BLaER1 (cell line): Measurements from ENCODE around the gene MRPS18A.
A peak's percentile ranks its signal among the peaks of the same experiment; 100 is the strongest.

Experiments
- H3K27ac ChIP-seq: shearing (Covaris generic); formaldehyde crosslinking; 2 replicates; pipeline ENCODE4 v1.8.1; 2022
- H3K27me3 ChIP-seq: shearing (Covaris generic); formaldehyde crosslinking; 2 replicates; pipeline ENCODE4 v1.8.1; 2022
- H3K36me3 ChIP-seq: shearing (Covaris generic); formaldehyde crosslinking; 2 replicates; pipeline ENCODE4 v1.8.1; 2022
- H3K4me1 ChIP-seq: shearing (Covaris generic); formaldehyde crosslinking; 2 replicates; pipeline ENCODE4 v1.8.1; 2022
- H3K4me2 ChIP-seq: shearing (Covaris generic); formaldehyde crosslinking; 2 replicates; pipeline ENCODE4 v1.8.1; 2022
- H3K4me3 ChIP-seq: shearing (Covaris generic); formaldehyde crosslinking; 2 replicates; pipeline ENCODE4 v1.8.1; 2022
- H3K9ac ChIP-seq: shearing (Covaris generic); formaldehyde crosslinking; 2 replicates; pipeline ENCODE4 v1.8.1; 2022
- H3K9me3 ChIP-seq: shearing (Covaris generic); formaldehyde crosslinking; 2 replicates; pipeline ENCODE4 v1.8.1; 2022
- H4K20me1 ChIP-seq: shearing (Covaris generic); formaldehyde crosslinking; 2 replicates; pipeline ENCODE4 v1.8.1; 2022
- Cebpa-rat ChIP-seq: shearing (Covaris generic); IDR thresholded peaks from 2 replicates; pipeline ENCODE4 v1.8.1; 2022

Gene MRPS18A

GRCh38 chr6:43628393-43629103 is 59.0 kb downstream of the MRPS18A start:
- H3K4me1 ChIP-seq, result peaks cover 56% of the 10 kb centered on the region
- no peaks in the 10 kb centered on the region for H3K9me3 ChIP-seq
- no peaks in the 10 kb centered on the region for H3K27me3 ChIP-seq
- peak overlapping the region; percentile 96 for H3K4me3 ChIP-seq
- H3K36me3 ChIP-seq, result peaks cover 31% of the 10 kb centered on the region
- peak overlapping the region; percentile 90 for H3K27ac ChIP-seq
- H3K9ac ChIP-seq, result peak overlapping the region; percentile 93
- no peak for TF ChIP-seq Cebpa-rat
- peaks cover 18% of the 10 kb centered on the region; the same call in 1 of the 2 replicates for H4K20me1 ChIP-seq
- H3K4me2 ChIP-seq, result peak overlapping the region; percentile 89

GRCh38 chr6:43627008-43627825 is 60.4 kb downstream of the MRPS18A start:
- Histone ChIP-seq H3K27me3 (no peaks in the 10 kb centered on the region), H3K4me1 (peaks cover 43% of the 10 kb centered on the region), H3K4me3 (no peak overlapping the region), H4K20me1 (peaks cover 18% of the 10 kb centered on the region; the same call in 1 of the 2 replicates), H3K9me3 (no peaks in the 10 kb centered on the region), H3K4me2 (peak overlapping the region; percentile 89), H3K36me3 (peaks cover 44% of the 10 kb centered on the region), H3K27ac (0 out of 2 replicates have a peak overlapping the region, but pooled peaks have one; percentile 5), H3K9ac (peak overlapping the region; percentile 31; the same call in 1 of the 2 replicates)
- no peak for TF ChIP-seq Cebpa-rat

- H3K27me3 ChIP-seq, result no peaks in the 10 kb centered on the region
- peaks cover 31% of the 10 kb centered on the region for H3K4me1 ChIP-seq
- no peak overlapping the region for H3K9ac ChIP-seq
- H4K20me1 ChIP-seq, result peaks cover 24% of the 10 kb centered on the region; the same call in 1 of the 2 replicates
- no peaks in the 10 kb centered on the region for H3K9me3 ChIP-seq
- no peak overlapping the region for H3K4me2 ChIP-seq
- H3K36me3 ChIP-seq, result peaks cover 62% of the 10 kb centered on the region
- no peak overlapping the region for H3K4me3 ChIP-seq
- H3K27ac ChIP-seq, result no peak overlapping the region
- no peak for TF ChIP-seq Cebpa-rat
These were observed 62.1 kb downstream of the MRPS18A start for GRCh38 chr6:43625393-43625992.

- TF ChIP-seq Cebpa-rat, result no peak
- Histone ChIP-seq H4K20me1 (peaks cover 25% of the 10 kb centered on the region; the same call in 1 of the 2 replicates), H3K4me2 (no peak overlapping the region), H3K4me3 (no peak overlapping the region), H3K9ac (no peak overlapping the region), H3K27ac (no peak overlapping the region), H3K4me1 (peaks cover 27% of the 10 kb centered on the region), H3K27me3 (no peaks in the 10 kb centered on the region), H3K9me3 (no peaks in the 10 kb centered on the region), H3K36me3 (peaks cover 68% of the 10 kb centered on the region)
These were observed 62.8 kb downstream of the MRPS18A start for GRCh38 chr6:43624786-43625288.

- Histone ChIP-seq H3K36me3 (peaks cover 75% of the 10 kb centered on the region), H4K20me1 (peaks cover 25% of the 10 kb centered on the region; the same call in 1 of the 2 replicates), H3K9me3 (no peaks in the 10 kb centered on the region), H3K27ac (no peak overlapping the region), H3K4me3 (no peak overlapping the region), H3K4me1 (peaks cover 27% of the 10 kb centered on the region), H3K4me2 (no peak overlapping the region), H3K9ac (no peak overlapping the region), H3K27me3 (no peaks in the 10 kb centered on the region)
- no peak for TF ChIP-seq Cebpa-rat
These were observed 63.5 kb downstream of the MRPS18A start for GRCh38 chr6:43623880-43624785.

GRCh38 chr6:43622541-43622940 is 65.0 kb downstream of the MRPS18A start:
- no peak overlapping the region for H3K27ac ChIP-seq
- peaks cover 90% of the 10 kb centered on the region for H3K36me3 ChIP-seq
- no peaks in the 10 kb centered on the region for H3K9me3 ChIP-seq
- H3K4me3 ChIP-seq, result no peak overlapping the region
- peaks cover 17% of the 10 kb centered on the region for H3K4me1 ChIP-seq
- H4K20me1 ChIP-seq, result peaks cover 25% of the 10 kb centered on the region; the same call in 1 of the 2 replicates
- no peak for TF ChIP-seq Cebpa-rat
- no peak overlapping the region for H3K9ac ChIP-seq
- H3K27me3 ChIP-seq, result no peaks in the 10 kb centered on the region
- no peak overlapping the region for H3K4me2 ChIP-seq

GRCh38 chr6:43621836-43622180 is 65.8 kb downstream of the MRPS18A start:
- Histone ChIP-seq H3K4me3 (no peak overlapping the region), H3K27me3 (no peaks in the 10 kb centered on the region), H3K36me3 (peaks cover 97% of the 10 kb centered on the region), H3K9me3 (no peaks in the 10 kb centered on the region), H3K9ac (no peak overlapping the region), H3K27ac (no peak overlapping the region), H3K4me1 (peaks cover 10% of the 10 kb centered on the region), H4K20me1 (peaks cover 17% of the 10 kb centered on the region; the same call in 1 of the 2 replicates), H3K4me2 (no peak overlapping the region)
- no peak for TF ChIP-seq Cebpa-rat
